ENCODE measurements around the gene CDK2. TPM values are rescaled to one million over a fixed set of nuclear protein-coding genes. Genes with fewer than 3 reads are reported as not detected.

Gene CDK2
- polyA plus RNA-seq, 2 of the 4 experiments (the other 2 are of a cell fraction), result 51.0 to 53.8 TPM

- 19% methylated on average over 22 of the region's 44 CpGs for WGBS (ENCODE audit: missing lambda C conversion rate)
- peak in 1 of 2 experiments; percentile 61 for DNase-seq (ENCODE audit: low read depth in 1 of 2, low spot score in 1 of 2)
- ChIA-PET POLR2A (interaction anchor here (0.6 to 1.5 kb wide), 5 partner anchors 11 to 56 kb away, joined by 3 to 13 read pairs (median 8); partner anchors contain the start of genes RAB5B and SUOX), CTCF (interaction anchor here (2.2 to 4.3 kb wide), 4 partner anchors 10 to 22 kb away, joined by 10 to 28 read pairs (median 22); partner anchors contain the start of gene SUOX)
- Histone ChIP-seq H3K9me3 (no peaks in the 10 kb centered on the region), H3K27ac (peak overlapping the region; percentile 98 to 99), H3K4me3 (peak overlapping the region; percentile 98), H3K4me2 (peak overlapping the region; percentile 97), H3K4me1 (peaks cover 6% of the 10 kb centered on the region; the same call in 2 of the 3 replicates)
- 0 out of 2 replicates have a peak, but pooled peaks have one; percentile 21 for TF ChIP-seq PHF8 (IDR thresholded peaks at IDR 0.05; ENCODE audit: borderline replicate concordance, low read depth)
- no peak for TF ChIP-seq HOXB13 (CRISPR knock-in tag; IDR thresholded peaks at IDR 0.05; ENCODE audit: low read depth)
- TF ChIP-seq RFX5 (IDR thresholded peaks at IDR 0.05), result no peak
- TF ChIP-seq E2F6 (IDR thresholded peaks at IDR 0.05; ENCODE audit: borderline replicate concordance, low read depth), result 0 out of 2 replicates have a peak, but pooled peaks have one; percentile 44
- no peak for TF ChIP-seq JUNB (IDR thresholded peaks at IDR 0.05)
- no peak for TF ChIP-seq TFCP2L1 (CRISPR knock-in tag; IDR thresholded peaks at IDR 0.05)
- TF ChIP-seq JUN (IDR thresholded peaks at IDR 0.05), result 0 out of 5 replicates have a peak, but pooled peaks of 1 of the 2 experiments have one; percentile 46
- ATAC-seq, result peak; percentile 72 to 81
- no peak for FAIRE-seq
Measured at GRCh38 chr12:56007564-56008559, 41.2 kb downstream of the CDK2 start.

DNA sequence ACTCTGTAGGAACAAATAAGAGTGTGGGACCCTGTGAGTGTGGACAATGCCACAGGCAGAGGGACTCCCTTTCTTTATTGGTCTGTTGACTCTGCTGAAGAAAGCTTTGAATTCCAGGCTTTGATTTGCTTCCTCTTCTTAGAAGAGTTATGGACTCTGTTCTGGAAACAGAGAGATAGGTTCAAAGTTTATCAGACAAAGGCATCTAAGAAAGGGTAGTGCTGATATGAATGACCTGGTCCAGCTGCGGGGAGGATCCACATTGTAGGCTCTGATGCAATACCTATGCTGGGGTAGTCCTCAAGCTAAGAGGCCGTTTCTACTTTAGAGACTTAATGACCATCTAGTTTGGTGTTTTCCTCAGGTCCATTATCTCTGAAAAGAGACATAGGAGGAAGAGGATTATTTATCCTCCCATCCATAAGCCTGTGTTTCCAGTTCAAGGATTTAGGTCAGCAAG is 43.5 kb downstream of the CDK2 start:
- WGBS (ENCODE audit: missing lambda C conversion rate), result 47% methylated on average over 2 of the region's 2 CpGs
- ATAC-seq (no peak), FAIRE-seq (no peak), DNase-seq (ENCODE audit: low read depth in 1 of 2, low spot score in 1 of 2) (no peak)
- TF ChIP-seq ESRRA (IDR thresholded peaks at IDR 0.05; ENCODE audit: borderline replicate concordance, low read length) (no peak), NPAS2 (CRISPR knock-in tag; IDR thresholded peaks at IDR 0.05; ENCODE audit: borderline replicate concordance) (no peak), GATA3 (IDR thresholded peaks at IDR 0.05; ENCODE audit: borderline replicate concordance) (no peak), RARB (CRISPR knock-in tag; IDR thresholded peaks at IDR 0.05) (no peak), MAX (IDR thresholded peaks at IDR 0.05) (no peak)
- Histone ChIP-seq H3K27ac (no peak overlapping the region), H3K4me2 (no peak overlapping the region), H3K4me3 (no peak overlapping the region), H3K9me3 (no peaks in the 10 kb centered on the region), H3K4me1 (peaks cover 6% of the 10 kb centered on the region; the same call in 2 of the 3 replicates)
- ChIA-PET CTCF (interaction anchor here (0.7 to 4.3 kb wide), 5 partner anchors 9 to 55 kb away, joined by 3 to 28 read pairs (median 7); partner anchors contain the start of gene SUOX), POLR2A (no interaction called here)

- H3K27ac ChIP-seq, result no peak overlapping the region
- FAIRE-seq (no peak), DNase-seq (ENCODE audit: low read depth in 1 of 2, low spot score in 1 of 2) (no peak), ATAC-seq (no peak)
- H3K4me2 ChIP-seq, result no peak overlapping the region
- WGBS (ENCODE audit: missing lambda C conversion rate), result 92% methylated on average over 2 of the region's 2 CpGs
- CTCF ChIA-PET, result interaction anchor here (1.1 to 5.7 kb wide), 4 partner anchors 15 to 273 kb away, joined by 3 to 33 read pairs (median 14); partner anchors contain the start of gene SUOX
- H3K4me1 ChIP-seq, result peaks cover 6% of the 10 kb centered on the region; the same call in 2 of the 3 replicates
- POLR2A ChIA-PET, result no interaction called here
- no peaks in the 10 kb centered on the region for H3K9me3 ChIP-seq
- TF ChIP-seq FOSL2 (IDR thresholded peaks at IDR 0.05) (no peak), FOSL2 (CRISPR knock-in tag; IDR thresholded peaks at IDR 0.05) (no peak), JUNB (IDR thresholded peaks at IDR 0.05) (no peak), CHD2 (IDR thresholded peaks at IDR 0.05; ENCODE audit: low read length, partially characterized antibody) (no peak), HEYL (CRISPR knock-in tag; IDR thresholded peaks at IDR 0.05) (no peak), RFX5 (IDR thresholded peaks at IDR 0.05) (no peak), E2F6 (IDR thresholded peaks at IDR 0.05; ENCODE audit: borderline replicate concordance, low read depth) (no peak), SMC3 (IDR thresholded peaks at IDR 0.05) (no peak), FOXS1 (CRISPR knock-in tag; IDR thresholded peaks at IDR 0.05) (no peak), EP300 (IDR thresholded peaks at IDR 0.05) (no peak), JUN (IDR thresholded peaks at IDR 0.05) (no peak), CBX8 (IDR thresholded peaks at IDR 0.05) (no peak), RCOR1 (IDR thresholded peaks at IDR 0.05; ENCODE audit: low read depth, low read length) (no peak), BHLHE40 (IDR thresholded peaks at IDR 0.05; ENCODE audit: low read depth, low read length) (no peak), EHF (CRISPR knock-in tag; IDR thresholded peaks at IDR 0.05) (no peak), SREBF2 (IDR thresholded peaks at IDR 0.05) (no peak), GATA3 (IDR thresholded peaks at IDR 0.05; ENCODE audit: borderline replicate concordance) (no peak), MAZ (IDR thresholded peaks at IDR 0.05; ENCODE audit: borderline replicate concordance, low read depth, low read length) (no peak)
- TF ChIP-seq, protein P1, sequence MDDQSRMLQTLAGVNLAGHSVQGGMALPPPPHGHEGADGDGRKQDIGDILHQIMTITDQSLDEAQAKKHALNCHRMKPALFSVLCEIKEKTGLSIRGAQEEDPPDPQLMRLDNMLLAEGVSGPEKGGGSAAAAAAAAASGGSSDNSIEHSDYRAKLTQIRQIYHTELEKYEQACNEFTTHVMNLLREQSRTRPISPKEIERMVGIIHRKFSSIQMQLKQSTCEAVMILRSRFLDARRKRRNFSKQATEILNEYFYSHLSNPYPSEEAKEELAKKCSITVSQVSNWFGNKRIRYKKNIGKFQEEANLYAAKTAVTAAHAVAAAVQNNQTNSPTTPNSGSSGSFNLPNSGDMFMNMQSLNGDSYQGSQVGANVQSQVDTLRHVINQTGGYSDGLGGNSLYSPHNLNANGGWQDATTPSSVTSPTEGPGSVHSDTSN (IDR thresholded peaks at IDR 0.05), result no peak
- TF ChIP-seq, protein P2, sequence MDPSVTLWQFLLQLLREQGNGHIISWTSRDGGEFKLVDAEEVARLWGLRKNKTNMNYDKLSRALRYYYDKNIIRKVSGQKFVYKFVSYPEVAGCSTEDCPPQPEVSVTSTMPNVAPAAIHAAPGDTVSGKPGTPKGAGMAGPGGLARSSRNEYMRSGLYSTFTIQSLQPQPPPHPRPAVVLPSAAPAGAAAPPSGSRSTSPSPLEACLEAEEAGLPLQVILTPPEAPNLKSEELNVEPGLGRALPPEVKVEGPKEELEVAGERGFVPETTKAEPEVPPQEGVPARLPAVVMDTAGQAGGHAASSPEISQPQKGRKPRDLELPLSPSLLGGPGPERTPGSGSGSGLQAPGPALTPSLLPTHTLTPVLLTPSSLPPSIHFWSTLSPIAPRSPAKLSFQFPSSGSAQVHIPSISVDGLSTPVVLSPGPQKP (IDR thresholded peaks at IDR 0.05; ENCODE audit: low read depth, low read length), result no peak
- no peak overlapping the region for H3K4me3 ChIP-seq
Measured at GRCh38 chr12:56011509-56012090, 45.0 kb downstream of the CDK2 start.

Measured in A549 (cell line).